Measurements from ENCODE around the gene S100A5. TPM values are rescaled to one million over a fixed set of nuclear protein-coding genes. Genes with fewer than 3 reads are reported as not detected.
"Not testable (repeated sequence)": the region's sequence is repeated elsewhere in the genome, so short reads cannot be mapped to it uniquely, and the experiment has no call there.

Gene S100A5
- total RNA-seq, 2 donors from 2014 or later, result 3.2 to 9.6 TPM

DNA sequence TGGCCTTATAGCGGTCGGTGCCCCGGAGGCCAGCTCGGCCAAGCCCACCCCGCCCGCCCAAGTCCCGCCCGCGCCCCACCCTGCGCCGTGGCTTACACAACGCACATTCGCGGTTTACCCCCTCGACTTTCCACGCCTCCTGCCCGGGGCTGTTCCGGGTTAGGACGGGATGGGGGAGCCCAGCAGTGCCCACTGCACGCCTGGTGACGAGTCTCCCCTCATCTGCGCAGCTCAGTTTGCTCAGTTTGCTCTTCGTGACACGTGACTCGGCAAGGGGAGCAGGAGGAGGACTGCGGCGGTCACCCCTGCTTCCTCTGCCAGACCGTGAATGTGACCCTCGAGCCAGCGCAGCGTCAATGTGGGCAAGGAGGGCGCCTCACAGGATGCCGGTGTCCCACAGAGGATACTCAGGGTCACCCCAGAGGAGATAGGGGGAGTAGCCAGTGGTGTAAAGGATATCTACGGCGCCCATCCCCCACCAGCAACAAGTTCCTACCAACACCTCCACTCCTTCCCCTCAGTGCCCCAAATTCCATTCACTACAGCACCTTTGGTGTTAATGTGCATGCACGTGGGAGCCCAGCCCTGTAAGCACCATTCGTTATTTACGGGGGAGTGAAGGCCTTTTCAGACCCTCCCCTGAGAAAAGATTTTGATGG, 4.6 kb downstream of the S100A5 start:
- peaks cover 49% of the 10 kb centered on the region for H3K36me3 Mint-ChIP-seq (ENCODE audit: low read depth)
- no peaks in the 10 kb centered on the region for H3K27me3 Mint-ChIP-seq
- H3K9me3 Mint-ChIP-seq, result no peaks in the 10 kb centered on the region
- ATAC-seq (replicated peaks), result peak; percentile 62
- H3K4me3 Mint-ChIP-seq, result peak overlapping the region; percentile 96
- peaks cover 55% of the 10 kb centered on the region for H3K4me1 Mint-ChIP-seq
- H3K27ac Mint-ChIP-seq, result peak overlapping the region; percentile 94

DNA sequence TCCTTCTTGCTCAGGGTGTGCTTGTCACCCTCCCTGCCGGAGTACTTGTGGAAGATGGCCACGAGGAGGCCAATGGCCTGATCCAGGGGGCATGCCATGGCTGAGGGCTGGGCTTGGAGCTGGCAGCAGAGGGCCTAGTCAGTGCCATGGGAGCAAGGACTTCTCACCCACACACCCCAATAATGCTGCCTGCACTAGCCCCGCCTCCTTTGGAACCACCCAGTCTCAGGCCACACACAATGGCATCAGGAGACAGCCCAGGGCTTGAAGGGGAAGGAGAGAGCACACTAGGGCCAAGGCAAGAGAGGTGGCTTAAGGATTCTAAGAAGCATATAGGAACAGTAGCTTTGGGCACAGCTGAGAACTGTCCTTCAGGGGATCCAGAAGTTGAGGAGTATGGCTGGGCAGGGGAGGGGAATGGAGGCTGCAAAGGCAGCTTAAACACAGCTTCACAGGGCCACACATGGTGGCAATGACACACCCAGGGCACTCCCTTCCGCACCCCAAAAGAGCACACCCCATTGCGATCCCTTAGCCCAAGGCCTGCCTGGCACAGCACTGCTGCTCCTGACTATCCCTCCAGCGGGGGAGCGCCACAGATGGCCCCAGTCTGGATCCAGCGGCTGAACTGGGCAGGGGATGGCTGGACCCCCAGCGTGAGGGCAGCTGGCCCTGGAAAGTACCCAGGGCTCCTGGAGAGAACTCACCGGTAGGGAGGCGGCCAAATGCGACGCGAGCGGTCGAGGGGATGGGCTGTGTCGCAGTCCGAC, 5.3 kb downstream of the S100A5 start, which contains the start of gene S100A6:
Gene S100A6 (minus strand): TSS at position 750 of the 770 bp plus-strand sequence. CDS start 652 bp downstream, at position 98.
- Mint-ChIP-seq H3K4me3 (peak within 1 kb of the TSS; percentile 96), H3K4me1 (peaks cover 51% of the 10 kb centered on the region), H3K27ac (peak within 1 kb of the TSS; percentile 94), H3K36me3 (ENCODE audit: low read depth) (peaks cover 46% of the 10 kb centered on the region), H3K27me3 (no peaks in the 10 kb centered on the region), H3K9me3 (no peaks in the 10 kb centered on the region)
- ATAC-seq (replicated peaks), result peak; percentile 60

DNA sequence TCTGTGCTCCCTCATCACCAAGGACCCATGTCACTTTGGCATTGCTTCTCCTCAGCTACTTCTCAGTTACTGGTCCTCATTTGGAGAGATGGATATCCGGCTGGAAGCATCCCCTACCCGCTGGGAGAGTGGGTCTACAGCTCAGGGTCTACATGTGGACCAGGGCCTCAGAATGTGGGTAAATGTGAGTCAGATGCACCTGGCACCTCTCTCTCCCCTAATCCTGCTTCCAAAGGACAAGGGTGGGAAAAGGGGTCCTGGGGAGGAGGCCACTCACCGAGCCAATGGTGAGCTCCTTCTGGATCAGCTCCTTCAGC, 5.9 kb downstream of the S100A5 start:
- Mint-ChIP-seq H3K27me3 (no peaks in the 10 kb centered on the region), H3K9me3 (no peaks in the 10 kb centered on the region), H3K27ac (peak overlapping the region; percentile 94), H3K4me3 (peak overlapping the region; percentile 96), H3K36me3 (ENCODE audit: low read depth) (peaks cover 46% of the 10 kb centered on the region), H3K4me1 (peaks cover 45% of the 10 kb centered on the region)
- ATAC-seq (replicated peaks), result no peak

DNA sequence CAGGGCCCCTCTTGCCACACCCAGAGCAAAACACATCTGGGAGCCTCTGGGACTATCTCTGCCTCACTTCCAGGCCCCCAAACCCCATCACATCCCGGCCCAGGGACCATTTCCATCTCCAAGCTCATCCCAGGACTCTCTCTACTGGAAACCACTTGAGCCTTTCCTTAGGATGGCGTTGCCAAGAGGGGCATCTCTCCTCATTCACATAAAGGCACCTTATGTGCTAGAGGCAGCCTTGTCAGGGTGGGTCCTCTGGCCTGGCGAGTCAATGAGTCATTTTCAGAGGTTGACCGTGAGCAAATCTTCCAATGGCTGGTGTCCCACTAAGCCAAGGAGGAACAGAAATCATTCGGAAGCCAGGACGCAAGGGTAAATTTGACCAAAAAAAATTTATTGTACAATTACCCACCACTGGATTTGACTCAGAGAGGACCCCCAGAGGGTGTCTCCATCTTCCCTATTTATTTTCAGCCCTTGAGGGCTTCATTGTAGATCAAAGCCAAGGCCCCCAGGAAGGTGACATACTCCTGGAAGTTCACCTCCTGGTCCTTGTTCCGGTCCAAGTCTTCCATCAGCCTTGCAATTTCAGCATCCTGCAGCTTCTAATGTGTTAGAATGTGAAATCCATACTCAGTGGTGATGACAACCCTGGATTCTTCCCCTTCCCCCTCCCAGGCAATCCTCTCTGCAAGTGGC, 6.4 kb downstream of the S100A5 start:
- Mint-ChIP-seq H3K4me3 (peak overlapping the region; percentile 96), H3K9me3 (no peaks in the 10 kb centered on the region), H3K4me1 (peaks cover 40% of the 10 kb centered on the region), H3K27me3 (no peaks in the 10 kb centered on the region), H3K36me3 (ENCODE audit: low read depth) (peaks cover 46% of the 10 kb centered on the region), H3K27ac (peak overlapping the region; percentile 94)
- ATAC-seq (replicated peaks), result no peak

DNA sequence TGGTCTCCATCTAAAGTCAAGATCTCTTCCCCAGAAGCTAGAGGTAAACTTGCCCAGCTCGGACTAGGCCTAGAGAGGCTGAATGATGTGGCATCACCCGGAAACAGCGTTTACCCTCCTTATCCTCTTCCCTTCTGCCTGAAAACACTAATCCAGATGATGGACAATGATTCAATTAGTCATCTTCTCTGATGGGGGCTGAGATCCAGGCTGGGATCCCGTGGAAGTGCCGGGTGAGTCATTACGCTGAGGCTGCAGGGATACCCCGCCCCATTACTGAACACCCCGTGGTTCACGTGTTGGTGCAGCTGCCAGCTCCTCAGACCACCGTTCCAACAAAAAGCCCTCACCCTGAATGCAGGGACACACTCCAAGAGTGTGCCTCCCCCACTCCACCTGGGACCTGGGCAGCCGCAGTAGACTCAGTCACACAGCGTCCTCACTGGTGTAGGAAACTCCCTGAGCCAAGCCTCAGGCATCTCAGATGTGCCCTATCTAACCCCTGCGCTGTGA, 7.0 kb downstream of the S100A5 start:
- peak; percentile 16 for ATAC-seq (replicated peaks)
- peaks cover 39% of the 10 kb centered on the region for H3K4me1 Mint-ChIP-seq
- no peaks in the 10 kb centered on the region for H3K9me3 Mint-ChIP-seq
- no peaks in the 10 kb centered on the region for H3K27me3 Mint-ChIP-seq
- peaks cover 46% of the 10 kb centered on the region for H3K36me3 Mint-ChIP-seq (ENCODE audit: low read depth)
- peak overlapping the region; percentile 96 for H3K4me3 Mint-ChIP-seq
- H3K27ac Mint-ChIP-seq, result peak overlapping the region; percentile 94

DNA sequence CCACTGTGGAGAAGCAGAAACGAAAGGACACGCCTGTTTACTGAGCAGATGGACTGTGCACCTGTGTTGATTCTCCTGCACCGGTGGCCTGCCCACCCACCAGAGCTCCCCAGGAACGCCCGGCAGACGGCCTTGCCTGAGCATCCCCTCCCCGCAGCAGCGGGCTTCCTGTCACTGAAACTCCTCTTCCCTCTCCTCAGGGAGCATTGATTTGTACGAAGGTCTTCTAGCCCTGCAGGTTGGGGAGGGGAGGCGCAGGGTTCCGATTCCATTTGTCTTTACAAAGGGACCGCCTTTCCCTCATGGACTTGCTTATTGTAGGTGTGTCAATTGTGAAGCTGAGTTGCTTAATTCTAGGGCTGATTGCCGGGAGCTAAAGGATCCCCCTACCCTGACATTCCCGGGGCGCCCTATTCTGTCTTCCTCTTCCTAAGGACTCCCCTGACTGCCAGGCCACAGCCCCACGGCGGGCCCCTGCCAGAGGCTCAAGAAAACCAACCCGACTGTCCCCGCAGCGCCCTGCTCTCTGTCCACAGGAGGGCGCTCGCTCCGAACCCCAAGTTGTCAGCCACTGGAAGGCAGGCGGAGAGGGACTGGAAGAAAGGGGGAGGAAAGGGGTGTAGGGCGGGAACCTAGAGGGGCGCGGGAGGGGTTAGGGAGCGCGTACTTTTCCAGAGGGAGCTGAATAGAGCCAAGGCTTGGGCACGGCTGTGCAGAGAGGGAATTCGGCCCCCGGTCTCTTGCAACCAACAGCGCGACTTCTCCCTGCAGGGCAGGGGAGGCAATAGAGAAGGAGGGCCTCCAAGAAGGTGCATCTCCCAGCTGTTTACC, 7.8 kb downstream of the S100A5 start:
- Mint-ChIP-seq H3K36me3 (ENCODE audit: low read depth) (peaks cover 46% of the 10 kb centered on the region), H3K27me3 (no peaks in the 10 kb centered on the region), H3K4me3 (peak overlapping the region; percentile 96), H3K9me3 (no peaks in the 10 kb centered on the region), H3K4me1 (peaks cover 39% of the 10 kb centered on the region), H3K27ac (peak overlapping the region; percentile 94)
- peak; percentile 42 for ATAC-seq (replicated peaks)

DNA sequence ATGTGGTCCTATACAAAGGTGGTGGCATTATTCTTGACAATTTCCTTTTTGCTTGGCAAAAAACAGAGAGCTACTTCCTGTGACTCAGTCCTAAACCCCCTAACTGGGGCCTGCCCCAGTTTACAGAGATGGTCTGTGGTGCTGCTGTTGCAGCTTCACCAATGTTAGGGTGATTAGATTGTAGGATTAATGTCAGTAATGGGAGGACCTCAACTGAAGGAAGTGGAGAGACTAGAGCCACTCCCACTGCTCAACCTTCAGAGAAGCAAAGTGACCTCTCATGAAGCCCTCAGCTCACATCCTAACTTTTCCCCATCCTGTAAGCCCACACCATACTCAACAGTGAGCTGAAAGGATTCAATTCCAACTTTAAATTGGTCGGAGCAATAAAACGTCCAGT, 8.6 kb downstream of the S100A5 start:
- Mint-ChIP-seq H3K4me3 (peak overlapping the region; percentile 96), H3K9me3 (no peaks in the 10 kb centered on the region), H3K27ac (peak overlapping the region; percentile 94), H3K36me3 (ENCODE audit: low read depth) (peaks cover 46% of the 10 kb centered on the region), H3K27me3 (no peaks in the 10 kb centered on the region), H3K4me1 (peaks cover 39% of the 10 kb centered on the region)
- peak; percentile 62 for ATAC-seq (replicated peaks)

DNA sequence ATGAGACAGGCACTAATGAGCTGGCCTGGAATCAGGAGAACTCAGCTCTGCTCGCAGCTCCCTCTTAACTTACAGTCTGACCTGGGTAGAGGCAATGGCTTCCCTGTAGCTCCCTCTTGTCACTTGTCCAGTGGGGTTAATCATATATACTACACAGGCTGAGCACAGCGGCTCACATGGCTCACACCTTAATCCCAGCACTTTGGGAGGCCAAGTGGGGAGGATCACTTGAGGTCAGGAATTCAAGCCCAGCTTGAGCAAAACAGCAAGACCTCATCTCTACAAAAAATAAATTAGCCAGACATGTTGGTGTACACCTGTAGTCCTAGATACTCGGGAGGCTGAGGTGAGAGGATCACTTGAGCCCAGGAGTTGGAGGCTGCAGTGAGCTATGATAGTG, 9.1 kb downstream of the S100A5 start:
- peaks cover 46% of the 10 kb centered on the region for H3K36me3 Mint-ChIP-seq (ENCODE audit: low read depth)
- H3K4me3 Mint-ChIP-seq, result peak overlapping the region; percentile 96
- peaks cover 35% of the 10 kb centered on the region for H3K4me1 Mint-ChIP-seq
- no peak for ATAC-seq (replicated peaks)
- no peaks in the 10 kb centered on the region for H3K27me3 Mint-ChIP-seq
- no peaks in the 10 kb centered on the region for H3K9me3 Mint-ChIP-seq
- H3K27ac Mint-ChIP-seq, result peak overlapping the region; percentile 94

DNA sequence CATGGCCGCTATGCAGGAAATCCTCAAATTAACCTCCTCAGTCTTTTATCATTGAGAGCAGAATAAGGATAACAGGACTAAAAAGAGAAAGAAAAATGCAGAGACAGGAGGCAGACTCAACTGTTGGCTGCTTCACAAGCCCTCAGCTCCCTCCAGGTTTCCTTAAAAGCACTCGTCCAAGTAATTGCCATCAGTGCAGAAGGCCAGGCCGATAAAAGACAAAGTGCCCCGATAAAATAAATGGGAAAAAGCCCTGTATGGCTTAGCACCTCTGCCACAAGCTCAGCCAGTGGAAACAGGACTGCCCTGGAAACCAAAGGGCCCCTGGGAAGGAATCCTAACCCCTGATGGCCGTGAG, 13.1 kb downstream of the S100A5 start:
- peaks cover 9% of the 10 kb centered on the region for H3K36me3 Mint-ChIP-seq (ENCODE audit: low read depth)
- H3K4me3 Mint-ChIP-seq, result no peak overlapping the region
- H3K4me1 Mint-ChIP-seq, result peaks cover 18% of the 10 kb centered on the region
- no peak for ATAC-seq (replicated peaks)
- no peak overlapping the region for H3K27ac Mint-ChIP-seq
- H3K9me3 Mint-ChIP-seq, result no peaks in the 10 kb centered on the region
- no peaks in the 10 kb centered on the region for H3K27me3 Mint-ChIP-seq

DNA sequence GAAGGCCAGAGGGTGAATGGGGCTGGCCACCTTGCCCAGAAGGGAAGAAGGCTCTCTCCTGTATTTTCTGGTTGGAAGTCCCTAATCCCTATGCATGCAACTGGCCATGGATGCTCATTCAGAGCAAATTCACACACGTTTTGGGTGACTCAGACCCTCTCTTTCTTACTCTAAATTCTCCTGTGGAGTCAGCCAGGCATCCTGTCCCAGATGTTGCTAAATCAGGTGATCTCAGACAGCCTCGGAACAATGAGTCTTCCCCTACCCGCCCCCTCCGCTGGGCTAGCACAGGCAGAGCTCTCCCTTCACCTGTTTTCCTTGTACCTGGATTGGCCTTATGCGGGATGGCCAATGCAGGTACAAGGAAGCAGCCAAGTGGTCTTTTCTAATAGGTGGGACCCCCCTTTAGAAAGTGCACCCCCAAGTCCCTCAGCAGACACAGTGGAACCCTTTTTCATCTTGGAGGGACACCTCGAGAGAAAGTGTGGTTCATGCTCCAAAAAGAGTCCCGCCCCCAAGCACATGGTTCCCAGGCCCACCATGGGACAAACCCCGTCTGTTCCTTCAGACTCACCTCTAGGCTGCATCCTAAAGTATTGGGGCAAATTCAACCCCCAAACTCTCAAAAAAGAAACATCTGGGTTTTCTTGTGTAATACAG, 13.6 kb downstream of the S100A5 start:
- Mint-ChIP-seq H3K4me1 (peaks cover 13% of the 10 kb centered on the region), H3K36me3 (ENCODE audit: low read depth) (peaks cover 4% of the 10 kb centered on the region), H3K27ac (peak overlapping the region; percentile 7), H3K4me3 (no peak overlapping the region), H3K9me3 (no peaks in the 10 kb centered on the region), H3K27me3 (no peaks in the 10 kb centered on the region)
- ATAC-seq (replicated peaks), result no peak

DNA sequence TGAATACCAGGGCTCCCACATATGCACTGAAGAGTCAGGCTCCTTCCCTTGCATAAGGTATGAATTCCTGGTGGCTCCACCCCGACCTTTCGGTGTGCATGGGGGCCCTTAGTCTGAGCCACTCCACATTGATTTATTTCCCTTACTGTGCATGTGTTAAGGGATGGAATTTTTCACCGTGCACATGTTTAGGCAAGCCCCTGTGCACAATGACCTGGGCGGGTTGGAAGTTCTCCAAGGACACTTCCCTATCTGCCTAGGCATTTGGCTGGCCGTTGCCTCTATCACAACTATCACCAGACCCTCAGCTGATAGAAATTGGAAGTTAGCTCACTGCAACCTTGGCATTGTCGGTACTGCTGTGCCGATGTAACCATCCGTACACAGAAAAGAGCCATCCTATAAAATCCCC, 14.6 kb downstream of the S100A5 start:
- Mint-ChIP-seq H3K27me3 (no peaks in the 10 kb centered on the region), H3K9me3 (no peaks in the 10 kb centered on the region), H3K36me3 (ENCODE audit: low read depth) (no peaks in the 10 kb centered on the region), H3K27ac (no peak overlapping the region), H3K4me1 (peaks cover 3% of the 10 kb centered on the region), H3K4me3 (no peak overlapping the region)
- no peak for ATAC-seq (replicated peaks)

DNA sequence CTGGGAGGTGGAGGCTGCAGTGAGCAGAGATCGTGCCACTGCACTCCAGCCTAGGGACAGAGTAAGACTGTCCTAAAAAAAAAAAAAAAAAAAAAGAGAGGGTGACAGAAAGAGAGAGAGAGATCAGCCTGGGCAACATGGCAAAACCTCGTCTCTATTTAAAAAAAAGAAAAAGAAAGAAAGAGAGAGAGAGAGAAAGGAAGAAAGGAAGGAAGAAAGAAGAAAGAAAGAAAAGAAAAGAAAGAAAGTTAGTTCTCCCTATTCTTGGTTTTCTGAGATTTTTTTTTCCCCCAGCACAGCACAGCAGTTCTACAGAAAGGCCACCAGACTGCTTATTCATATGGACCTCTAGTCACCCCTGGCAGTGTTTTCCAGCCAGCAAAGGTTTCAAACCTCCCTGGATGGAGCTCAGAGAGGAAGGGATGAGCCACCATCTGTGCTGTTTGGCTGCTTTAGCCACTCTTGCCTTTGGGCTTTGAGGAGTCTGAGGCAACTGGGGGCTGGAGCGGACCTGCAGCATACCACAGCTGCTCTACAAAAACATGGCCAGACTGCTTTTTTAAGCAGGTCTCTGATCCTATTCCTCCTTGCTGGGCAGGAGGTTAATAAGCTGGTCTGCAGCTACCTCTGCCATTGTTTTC, 15.5 kb downstream of the S100A5 start:
- Mint-ChIP-seq H3K4me1 (no peaks in the 10 kb centered on the region), H3K36me3 (ENCODE audit: low read depth) (no peaks in the 10 kb centered on the region), H3K27ac (peak overlapping the region; percentile 36), H3K9me3 (no peaks in the 10 kb centered on the region), H3K27me3 (no peaks in the 10 kb centered on the region), H3K4me3 (no peak overlapping the region)
- no peak for ATAC-seq (replicated peaks)

DNA sequence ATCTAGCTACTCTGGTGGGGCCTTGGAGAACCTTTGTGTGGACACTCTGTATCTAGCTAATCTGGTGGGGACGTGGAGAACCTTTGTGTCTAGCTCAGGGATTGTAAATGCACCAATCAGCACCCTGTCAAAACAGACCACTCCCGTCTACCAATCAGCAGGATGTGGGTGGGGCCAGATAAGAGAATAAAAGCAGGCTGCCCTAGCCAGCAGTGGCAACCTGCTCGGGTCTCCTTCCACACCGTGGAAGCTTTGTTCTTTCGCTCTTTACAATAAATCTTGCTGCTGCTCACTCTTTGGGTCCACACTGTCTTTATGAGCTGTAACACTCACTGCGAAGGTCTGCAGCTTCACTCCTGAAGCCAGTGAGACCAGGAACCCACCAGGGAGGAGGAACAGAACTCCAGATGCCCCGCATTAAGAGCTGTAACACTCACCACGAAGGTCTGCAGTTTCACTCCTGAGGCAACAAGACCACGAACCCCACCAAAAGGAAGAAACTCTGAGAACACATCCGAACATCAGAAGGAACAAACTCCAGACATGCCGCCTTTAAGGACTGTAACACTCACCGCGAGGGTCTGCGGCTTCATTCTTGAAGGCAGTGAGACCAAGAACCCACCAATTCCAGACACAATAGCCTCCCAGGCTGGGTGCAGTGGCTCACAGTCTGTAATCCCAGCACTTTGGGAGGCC, 18.2 kb downstream of the S100A5 start:
- H3K9me3 Mint-ChIP-seq; H3K27ac Mint-ChIP-seq; H3K4me3 Mint-ChIP-seq; H3K27me3 Mint-ChIP-seq; ATAC-seq (replicated peaks); H3K36me3 Mint-ChIP-seq (ENCODE audit: low read depth); H3K4me1 Mint-ChIP-seq: not testable (repeated sequence)
